ENCODE measurements around the gene SPAG9.

GRCh38 chr17:51006601-51007000 lies 114.1 kb downstream of the SPAG9 start:
- TF ChIP-seq, protein P1, sequence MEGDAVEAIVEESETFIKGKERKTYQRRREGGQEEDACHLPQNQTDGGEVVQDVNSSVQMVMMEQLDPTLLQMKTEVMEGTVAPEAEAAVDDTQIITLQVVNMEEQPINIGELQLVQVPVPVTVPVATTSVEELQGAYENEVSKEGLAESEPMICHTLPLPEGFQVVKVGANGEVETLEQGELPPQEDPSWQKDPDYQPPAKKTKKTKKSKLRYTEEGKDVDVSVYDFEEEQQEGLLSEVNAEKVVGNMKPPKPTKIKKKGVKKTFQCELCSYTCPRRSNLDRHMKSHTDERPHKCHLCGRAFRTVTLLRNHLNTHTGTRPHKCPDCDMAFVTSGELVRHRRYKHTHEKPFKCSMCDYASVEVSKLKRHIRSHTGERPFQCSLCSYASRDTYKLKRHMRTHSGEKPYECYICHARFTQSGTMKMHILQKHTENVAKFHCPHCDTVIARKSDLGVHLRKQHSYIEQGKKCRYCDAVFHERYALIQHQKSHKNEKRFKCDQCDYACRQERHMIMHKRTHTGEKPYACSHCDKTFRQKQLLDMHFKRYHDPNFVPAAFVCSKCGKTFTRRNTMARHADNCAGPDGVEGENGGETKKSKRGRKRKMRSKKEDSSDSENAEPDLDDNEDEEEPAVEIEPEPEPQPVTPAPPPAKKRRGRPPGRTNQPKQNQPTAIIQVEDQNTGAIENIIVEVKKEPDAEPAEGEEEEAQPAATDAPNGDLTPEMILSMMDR (conservative IDR thresholded peaks at IDR 0.05; ENCODE audit: low read depth, low read length): no peak
- TF ChIP-seq EZH2 (IDR thresholded peaks at IDR 0.05; ENCODE audit: low read length, unreplicated experiment): no peak
